Fibroblast of pulmonary artery (primary cell): ENCODE data around the gene CACNA1S.

ENCODE experiments used
- DNase-seq: peaks from one replicate; pipeline ENCODE4 v3.0.0-alpha.2; 2010; ENCODE audit warnings: low read depth
- H3K4me3 ChIP-seq: replicated peaks from 2 replicates; pipeline ENCODE4 v1.5.1; 2011; ENCODE audit warnings: low read depth, mild to moderate bottlenecking, control low read depth, low read length, moderate library complexity
- CTCF ChIP-seq: IDR thresholded peaks from 2 replicates; pipeline ENCODE4 v1.5.1; 2011; ENCODE audit warnings: mild to moderate bottlenecking, control low read depth, low read length, inconsistent platforms; ENCODE audit errors: missing control alignments

The CACNA1S gene

GRCh38 chr1:201069636-201070035 is 42.6 kb downstream of the CACNA1S start:
- DNase-seq = no peak
- no peak overlapping the region for H3K4me3 ChIP-seq
- no peak for TF ChIP-seq CTCF

- no peak for TF ChIP-seq CTCF
- DNase-seq = no peak
- no peak overlapping the region for H3K4me3 ChIP-seq
Measured at GRCh38 chr1:201068976-201069375, 43.2 kb downstream of the CACNA1S start.

GRCh38 chr1:201066986-201067385 is 45.2 kb downstream of the CACNA1S start:
- H3K4me3 ChIP-seq = no peak overlapping the region
- no peak for TF ChIP-seq CTCF
- DNase-seq = no peak

GRCh38 chr1:201065686-201066085 is 46.5 kb downstream of the CACNA1S start:
- DNase-seq = no peak
- no peak for TF ChIP-seq CTCF

GRCh38 chr1:201064806-201065205 is 47.4 kb downstream of the CACNA1S start:
- no peak overlapping the region for H3K4me3 ChIP-seq
- TF ChIP-seq CTCF = no peak

More at GRCh38 chr1:201065686-201066085, 46.5 kb downstream of the CACNA1S start:
- no peak overlapping the region for H3K4me3 ChIP-seq

GRCh38 chr1:201063145-201063544 is 49.1 kb downstream of the CACNA1S start:
- TF ChIP-seq CTCF = no peak
- no peak for DNase-seq
- no peak overlapping the region for H3K4me3 ChIP-seq

More at GRCh38 chr1:201064806-201065205, 47.4 kb downstream of the CACNA1S start:
- DNase-seq = no peak

- no peak for DNase-seq
- H3K4me3 ChIP-seq = no peak overlapping the region
- no peak for TF ChIP-seq CTCF
Measured at GRCh38 chr1:201062511-201063091, 49.6 kb downstream of the CACNA1S start.
